MM.1S (cell line): ENCODE results near the gene WDFY2.

Experiments
- CTCF ChIP-seq: fragments of 300-600 bp; sonication (generic); IDR thresholded peaks from 2 replicates; pipeline ENCODE4 v1.5.1; 2016; ENCODE audit warnings: antibody characterized with exemption, low read length, mixed read lengths
- EZH2phosphoT487 ChIP-seq: fragments of 300-600 bp; sonication (generic); IDR thresholded peaks from 2 replicates; pipeline ENCODE4 v1.6.1; 2018; ENCODE audit warnings: antibody characterized with exemption, low read length

DNA sequence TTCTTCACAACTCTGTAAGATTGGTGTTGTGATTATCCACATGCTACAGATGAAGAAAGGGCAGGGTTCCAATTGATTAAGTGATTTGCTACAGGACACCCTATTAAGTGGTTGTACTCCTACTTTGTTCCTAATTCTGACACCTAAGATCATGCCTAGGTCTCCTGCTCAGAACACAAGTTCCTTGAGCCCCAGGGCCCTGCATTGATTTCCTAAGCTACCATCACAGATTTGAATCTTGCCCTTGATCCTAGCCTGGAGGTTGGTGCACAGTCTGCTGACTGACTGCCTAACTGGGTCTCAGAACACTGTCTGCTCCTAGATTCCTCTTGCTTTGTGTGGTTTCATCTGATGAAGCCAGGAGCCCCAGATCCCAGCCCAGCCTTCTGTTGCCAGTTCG, 19.6 kb upstream of the WDFY2 start:
- no peak for TF ChIP-seq CTCF
- no peak for TF ChIP-seq EZH2phosphoT487
